Measurements from ENCODE around the gene TTC7B.

- TF ChIP-seq, protein P1, sequence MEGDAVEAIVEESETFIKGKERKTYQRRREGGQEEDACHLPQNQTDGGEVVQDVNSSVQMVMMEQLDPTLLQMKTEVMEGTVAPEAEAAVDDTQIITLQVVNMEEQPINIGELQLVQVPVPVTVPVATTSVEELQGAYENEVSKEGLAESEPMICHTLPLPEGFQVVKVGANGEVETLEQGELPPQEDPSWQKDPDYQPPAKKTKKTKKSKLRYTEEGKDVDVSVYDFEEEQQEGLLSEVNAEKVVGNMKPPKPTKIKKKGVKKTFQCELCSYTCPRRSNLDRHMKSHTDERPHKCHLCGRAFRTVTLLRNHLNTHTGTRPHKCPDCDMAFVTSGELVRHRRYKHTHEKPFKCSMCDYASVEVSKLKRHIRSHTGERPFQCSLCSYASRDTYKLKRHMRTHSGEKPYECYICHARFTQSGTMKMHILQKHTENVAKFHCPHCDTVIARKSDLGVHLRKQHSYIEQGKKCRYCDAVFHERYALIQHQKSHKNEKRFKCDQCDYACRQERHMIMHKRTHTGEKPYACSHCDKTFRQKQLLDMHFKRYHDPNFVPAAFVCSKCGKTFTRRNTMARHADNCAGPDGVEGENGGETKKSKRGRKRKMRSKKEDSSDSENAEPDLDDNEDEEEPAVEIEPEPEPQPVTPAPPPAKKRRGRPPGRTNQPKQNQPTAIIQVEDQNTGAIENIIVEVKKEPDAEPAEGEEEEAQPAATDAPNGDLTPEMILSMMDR (IDR thresholded peaks at IDR 0.05) = no peak
- TF ChIP-seq, protein P2, sequence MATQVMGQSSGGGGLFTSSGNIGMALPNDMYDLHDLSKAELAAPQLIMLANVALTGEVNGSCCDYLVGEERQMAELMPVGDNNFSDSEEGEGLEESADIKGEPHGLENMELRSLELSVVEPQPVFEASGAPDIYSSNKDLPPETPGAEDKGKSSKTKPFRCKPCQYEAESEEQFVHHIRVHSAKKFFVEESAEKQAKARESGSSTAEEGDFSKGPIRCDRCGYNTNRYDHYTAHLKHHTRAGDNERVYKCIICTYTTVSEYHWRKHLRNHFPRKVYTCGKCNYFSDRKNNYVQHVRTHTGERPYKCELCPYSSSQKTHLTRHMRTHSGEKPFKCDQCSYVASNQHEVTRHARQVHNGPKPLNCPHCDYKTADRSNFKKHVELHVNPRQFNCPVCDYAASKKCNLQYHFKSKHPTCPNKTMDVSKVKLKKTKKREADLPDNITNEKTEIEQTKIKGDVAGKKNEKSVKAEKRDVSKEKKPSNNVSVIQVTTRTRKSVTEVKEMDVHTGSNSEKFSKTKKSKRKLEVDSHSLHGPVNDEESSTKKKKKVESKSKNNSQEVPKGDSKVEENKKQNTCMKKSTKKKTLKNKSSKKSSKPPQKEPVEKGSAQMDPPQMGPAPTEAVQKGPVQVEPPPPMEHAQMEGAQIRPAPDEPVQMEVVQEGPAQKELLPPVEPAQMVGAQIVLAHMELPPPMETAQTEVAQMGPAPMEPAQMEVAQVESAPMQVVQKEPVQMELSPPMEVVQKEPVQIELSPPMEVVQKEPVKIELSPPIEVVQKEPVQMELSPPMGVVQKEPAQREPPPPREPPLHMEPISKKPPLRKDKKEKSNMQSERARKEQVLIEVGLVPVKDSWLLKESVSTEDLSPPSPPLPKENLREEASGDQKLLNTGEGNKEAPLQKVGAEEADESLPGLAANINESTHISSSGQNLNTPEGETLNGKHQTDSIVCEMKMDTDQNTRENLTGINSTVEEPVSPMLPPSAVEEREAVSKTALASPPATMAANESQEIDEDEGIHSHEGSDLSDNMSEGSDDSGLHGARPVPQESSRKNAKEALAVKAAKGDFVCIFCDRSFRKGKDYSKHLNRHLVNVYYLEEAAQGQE (IDR thresholded peaks at IDR 0.05; ENCODE audit: insufficient read depth in 1 of 2, low read depth in 2 of 2, low read length in 1 of 2) = no peak
- TF ChIP-seq POLR2AphosphoS5 (IDR thresholded peaks at IDR 0.05; ENCODE audit: low read depth, low read length) (no peak), TCF7L2 (IDR thresholded peaks at IDR 0.05; ENCODE audit: low read depth, low read length) (no peak)
Measured at GRCh38 chr14:90808759-90809529, 7.3 kb downstream of the TTC7B start.
